HEK293 (cell line): ENCODE measurements around the gene EVC2.

Experiments used
- CTCF ChIA-PET: fragments of 350-600 bp; formaldehyde crosslinking; extraction: SDS; loops from one replicate; lab custom pipeline; 2021; ENCODE audit warnings: antibody characterized with exemption; lab: Yijun Ruan, JAX
- POLR2A ChIA-PET: fragments of 300-600 bp; formaldehyde crosslinking; extraction: SDS; loops from one replicate; lab custom pipeline; 2020; ENCODE audit warnings: antibody characterized with exemption, inconsistent platforms; lab: Yijun Ruan, JAX
- H3K27ac ChIP-seq: fragments of 200-500 bp; sonication (Bioruptor generic); 2 replicates; pipeline ENCODE4 v1.5.1; 2014; ENCODE audit warnings: low read depth, low read length, control low read depth, inconsistent platforms; ENCODE audit errors: extremely low read depth
- H3K36me3 ChIP-seq, 2 experiments: fragments of 200-500 bp in 1 of 2; sonication (Bioruptor generic) in 1 of 2; 1 replicate in 1 of 2; 2 replicates in 1 of 2; pipeline ENCODE4 v1.5.1; 2014 to 2017; ENCODE audit warnings: inconsistent platforms in 2 of 2, low read length in 2 of 2; ENCODE audit not compliant: control insufficient read depth in 2 of 2, insufficient read depth in 1 of 2
- H3K4me1 ChIP-seq: fragments of 200-500 bp; sonication (Bioruptor generic); 2 replicates; pipeline ENCODE4 v1.5.1; 2014; ENCODE audit warnings: mild to moderate bottlenecking, low read length, inconsistent platforms; ENCODE audit not compliant: control insufficient read depth, insufficient read depth
- H3K4me3 ChIP-seq: 2 replicates; pipeline ENCODE4 v1.5.1; 2011; ENCODE audit warnings: low read depth, mild to moderate bottlenecking, control low read depth, low read length, moderate library complexity
- H3K9me3 ChIP-seq: fragments of 200-500 bp; sonication (Bioruptor generic); 2 replicates; pipeline ENCODE4 v1.5.1; 2014; ENCODE audit warnings: low read depth, low read length, inconsistent platforms; ENCODE audit not compliant: control insufficient read depth, insufficient read depth
- BCL11B ChIP-seq: fragments of 450-650 bp; formaldehyde crosslinking; IDR thresholded peaks from 2 replicates; pipeline ENCODE4 v1.5.1; 2016; ENCODE audit warnings: low read depth, missing biosample characterization, missing genetic modification characterization
- FEZF1 ChIP-seq: fragments of 450-650 bp; formaldehyde crosslinking; IDR thresholded peaks from 2 replicates; pipeline ENCODE4 v1.5.1; 2016; ENCODE audit warnings: missing biosample characterization, missing genetic modification characterization
- KLF8 ChIP-seq: fragments of 450-650 bp; formaldehyde crosslinking; IDR thresholded peaks from 2 replicates; pipeline ENCODE4 v1.5.1; 2016; ENCODE audit warnings: missing biosample characterization, missing genetic modification characterization
- MYNN ChIP-seq: fragments of 450-650 bp; formaldehyde crosslinking; IDR thresholded peaks from 2 replicates; pipeline ENCODE4 v1.5.1; 2016; ENCODE audit warnings: missing biosample characterization, missing genetic modification characterization, borderline replicate concordance
- OVOL3 ChIP-seq: fragments of 450-650 bp; formaldehyde crosslinking; IDR thresholded peaks from 2 replicates; pipeline ENCODE4 v1.5.1; 2016; ENCODE audit warnings: missing biosample characterization, missing genetic modification characterization
- RBAK ChIP-seq: fragments of 450-650 bp; formaldehyde crosslinking; IDR thresholded peaks from 2 replicates; pipeline ENCODE4 v1.5.1; 2016; ENCODE audit warnings: missing biosample characterization, missing genetic modification characterization
- SP7 ChIP-seq: fragments of 450-650 bp; formaldehyde crosslinking; IDR thresholded peaks from 2 replicates; pipeline ENCODE4 v1.5.1; 2016; ENCODE audit warnings: missing biosample characterization, missing genetic modification characterization
- ZFP41 ChIP-seq: fragments of 450-650 bp; formaldehyde crosslinking; IDR thresholded peaks from 2 replicates; pipeline ENCODE4 v1.5.1; 2016; ENCODE audit warnings: missing biosample characterization, missing genetic modification characterization, borderline replicate concordance
- ZNF10 ChIP-seq: fragments of 450-650 bp; formaldehyde crosslinking; IDR thresholded peaks from 2 replicates; pipeline ENCODE4 v1.5.1; 2017; ENCODE audit warnings: missing biosample characterization, missing genetic modification characterization
- ZNF221 ChIP-seq: fragments of 450-650 bp; formaldehyde crosslinking; IDR thresholded peaks from 2 replicates; pipeline ENCODE4 v1.5.1; 2017; ENCODE audit warnings: missing biosample characterization, missing genetic modification characterization, borderline replicate concordance
- ZNF248 ChIP-seq: fragments of 450-650 bp; formaldehyde crosslinking; IDR thresholded peaks from 2 replicates; pipeline ENCODE4 v1.5.1; 2017; ENCODE audit warnings: missing biosample characterization, missing genetic modification characterization
- ZNF350 ChIP-seq: fragments of 450-650 bp; formaldehyde crosslinking; IDR thresholded peaks from 2 replicates; pipeline ENCODE4 v1.5.0; 2017; ENCODE audit warnings: missing biosample characterization, mild to moderate bottlenecking, missing genetic modification characterization
- ZNF37A ChIP-seq: fragments of 450-650 bp; IDR thresholded peaks from 2 replicates; pipeline ENCODE4 v1.5.1; 2018; ENCODE audit warnings: missing biosample characterization, missing genetic modification characterization
- ZNF391 ChIP-seq: fragments of 450-650 bp; formaldehyde crosslinking; IDR thresholded peaks from 2 replicates; pipeline ENCODE4 v1.5.1; 2016; ENCODE audit warnings: low read depth, missing biosample characterization, missing genetic modification characterization, borderline replicate concordance
- ZNF791 ChIP-seq: fragments of 450-650 bp; formaldehyde crosslinking; IDR thresholded peaks from 2 replicates; pipeline ENCODE4 v1.5.1; 2016; ENCODE audit warnings: missing biosample characterization, missing genetic modification characterization
- ZNF830 ChIP-seq: fragments of 450-650 bp; IDR thresholded peaks from 2 replicates; pipeline ENCODE4 v1.5.0; 2018; ENCODE audit warnings: missing biosample characterization, missing genetic modification characterization, low read depth, mild to moderate bottlenecking, moderate library complexity
- ZNF837 ChIP-seq: fragments of 450-650 bp; formaldehyde crosslinking; IDR thresholded peaks from 2 replicates; pipeline ENCODE4 v1.5.1; 2016; ENCODE audit warnings: missing biosample characterization, missing genetic modification characterization
- ZSCAN23 ChIP-seq: fragments of 450-650 bp; formaldehyde crosslinking; IDR thresholded peaks from 2 replicates; pipeline ENCODE4 v1.5.1; 2016; ENCODE audit warnings: missing biosample characterization, missing genetic modification characterization
- TF ChIP-seq, protein P1 (sequence below): IDR thresholded peaks from 2 replicates; pipeline ENCODE4 v1.6.1; 2011; ENCODE audit warnings: mild to moderate bottlenecking, low read depth, low read length, borderline replicate concordance
- TF ChIP-seq, protein P2 (sequence below): fragments of 450-650 bp; formaldehyde crosslinking; IDR thresholded peaks from 2 replicates; pipeline ENCODE4 v1.5.1; 2017; ENCODE audit warnings: missing biosample characterization, missing genetic modification characterization
- TF ChIP-seq, protein P3 (sequence below): fragments of 450-650 bp; formaldehyde crosslinking; IDR thresholded peaks from 2 replicates; pipeline ENCODE4 v1.5.1; 2016; ENCODE audit warnings: missing biosample characterization, missing genetic modification characterization

EVC2 gene

DNA sequence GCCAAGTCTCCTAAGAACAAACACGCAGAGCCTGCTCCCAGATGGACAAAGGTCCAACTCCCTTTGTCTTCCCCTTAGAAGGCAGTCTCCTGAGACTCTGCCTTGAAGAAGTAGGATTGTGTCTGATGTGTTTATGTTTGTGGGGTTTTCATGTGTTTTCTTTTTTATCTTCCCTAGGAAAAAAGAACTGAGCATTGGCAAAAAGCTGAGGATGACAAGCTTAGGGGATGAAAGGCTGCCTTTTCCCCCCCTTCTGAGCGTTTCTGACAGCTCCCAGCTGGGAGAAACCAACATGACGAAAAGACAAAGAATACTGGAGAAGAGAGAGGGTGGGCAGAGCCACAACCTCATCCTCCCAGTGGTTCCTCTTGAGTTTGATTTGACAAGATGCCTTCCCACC is 181.1 kb downstream of the EVC2 start:
- TF ChIP-seq ZNF350 (tag by site-specific recombination) (no peak), ZFP41 (tag by site-specific recombination) (no peak), ZNF791 (tag by site-specific recombination) (no peak)
- Histone ChIP-seq H3K27ac (no peak overlapping the region), H3K9me3 (no peaks in the 10 kb centered on the region), H3K4me3 (no peak overlapping the region), H3K36me3 (no peaks in the 10 kb centered on the region), H3K4me1 (no peaks in the 10 kb centered on the region)
- ChIA-PET POLR2A (no interaction called here), CTCF (no interaction called here)

DNA sequence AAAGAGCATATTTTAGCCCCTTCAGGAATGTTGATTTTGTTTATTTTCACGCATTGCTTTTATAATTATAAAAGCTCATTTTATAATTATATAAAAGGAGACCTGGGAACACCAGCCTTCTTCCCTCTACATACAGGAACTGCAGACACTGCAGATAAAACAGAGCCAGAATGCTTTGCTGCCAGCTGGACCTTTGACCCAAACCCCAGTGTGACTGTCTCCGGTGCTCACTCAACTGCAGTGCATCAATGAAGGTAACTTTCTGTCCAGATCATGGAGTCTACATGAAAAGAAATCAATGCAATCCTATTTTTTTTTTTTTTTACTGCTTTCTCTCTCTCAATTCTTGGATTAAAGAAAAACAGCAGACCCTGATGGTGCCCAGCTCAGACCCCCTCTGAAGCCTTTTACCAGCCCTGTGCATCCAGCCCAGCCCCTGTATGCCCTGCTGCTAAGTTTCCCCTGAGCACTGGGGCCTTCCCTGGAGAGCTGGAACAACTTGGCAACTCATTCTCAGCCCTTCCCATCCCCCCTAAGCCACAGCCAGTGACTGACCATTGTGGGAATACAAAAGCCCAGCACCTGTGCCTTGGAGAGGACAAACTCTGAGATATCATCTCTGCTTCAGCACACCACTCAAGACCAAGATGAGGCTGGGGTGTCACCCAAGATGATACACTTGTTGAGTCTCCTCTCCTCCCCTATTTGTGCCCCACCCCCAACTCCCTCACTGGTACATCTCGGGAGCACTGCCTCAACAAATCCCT is 182.1 kb downstream of the EVC2 start:
- H3K4me1 ChIP-seq = no peaks in the 10 kb centered on the region
- TF ChIP-seq KLF8 (tag by site-specific recombination) (no peak), SP7 (tag by site-specific recombination) (no peak)
- CTCF ChIA-PET = interaction anchor here (0.6 kb wide), 1 partner anchor 8 kb away, joined by 3 read pairs; no protein-coding TSS in a partner anchor
- H3K36me3 ChIP-seq = no peaks in the 10 kb centered on the region
- no peaks in the 10 kb centered on the region for H3K9me3 ChIP-seq
- POLR2A ChIA-PET = no interaction called here
- no peak overlapping the region for H3K27ac ChIP-seq
- H3K4me3 ChIP-seq = no peak overlapping the region

DNA sequence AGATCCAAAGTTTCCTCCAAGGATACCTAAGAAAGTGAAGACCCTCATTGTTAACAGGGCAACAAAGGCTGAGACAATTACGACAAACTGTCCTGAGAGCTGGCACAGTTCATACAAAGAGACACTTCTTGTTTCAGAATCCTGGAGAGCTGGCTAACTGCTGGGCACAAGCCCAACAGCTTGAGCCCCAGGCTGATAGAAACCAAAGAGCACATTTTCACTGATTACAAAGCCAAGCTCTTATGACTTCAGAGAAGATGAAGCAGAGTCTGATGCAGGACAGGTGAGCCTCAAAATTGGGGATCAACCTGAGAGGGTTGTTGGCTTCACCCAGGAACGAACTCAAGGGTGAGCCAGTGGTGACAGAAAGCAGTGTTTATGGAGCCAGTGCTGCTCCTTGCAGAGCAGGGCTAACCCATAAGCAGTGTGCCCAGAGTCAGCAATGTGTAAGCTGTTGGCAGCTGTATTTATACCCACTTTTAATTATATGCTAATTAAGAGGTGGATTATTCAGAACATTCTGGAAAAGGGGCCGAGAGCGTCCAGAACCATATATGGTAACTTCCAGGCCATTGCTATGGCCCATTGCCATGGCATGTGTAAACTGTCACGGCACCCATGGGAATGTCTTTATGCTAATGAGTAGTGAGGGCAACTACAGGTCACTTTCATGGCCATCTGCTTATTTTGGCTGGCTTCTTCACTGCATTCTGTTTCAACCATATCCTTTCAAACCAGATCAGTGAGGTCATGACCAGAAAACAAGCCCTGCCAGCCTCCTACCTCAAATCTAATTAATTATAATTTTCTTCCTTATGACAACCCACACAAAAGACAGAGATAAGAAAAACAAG is 183.7 kb downstream of the EVC2 start:
- CTCF ChIA-PET = interaction anchor here (0.6 kb wide), 1 partner anchor 64 kb away, joined by 5 read pairs; no protein-coding TSS in a partner anchor
- Histone ChIP-seq H3K4me1 (no peaks in the 10 kb centered on the region), H3K9me3 (no peaks in the 10 kb centered on the region), H3K4me3 (no peak overlapping the region), H3K27ac (no peak overlapping the region), H3K36me3 (no peaks in the 10 kb centered on the region)
- POLR2A ChIA-PET = no interaction called here
- TF ChIP-seq ZNF830 (no peak), BCL11B (tag by site-specific recombination) (no peak)
- TF ChIP-seq, protein P1, sequence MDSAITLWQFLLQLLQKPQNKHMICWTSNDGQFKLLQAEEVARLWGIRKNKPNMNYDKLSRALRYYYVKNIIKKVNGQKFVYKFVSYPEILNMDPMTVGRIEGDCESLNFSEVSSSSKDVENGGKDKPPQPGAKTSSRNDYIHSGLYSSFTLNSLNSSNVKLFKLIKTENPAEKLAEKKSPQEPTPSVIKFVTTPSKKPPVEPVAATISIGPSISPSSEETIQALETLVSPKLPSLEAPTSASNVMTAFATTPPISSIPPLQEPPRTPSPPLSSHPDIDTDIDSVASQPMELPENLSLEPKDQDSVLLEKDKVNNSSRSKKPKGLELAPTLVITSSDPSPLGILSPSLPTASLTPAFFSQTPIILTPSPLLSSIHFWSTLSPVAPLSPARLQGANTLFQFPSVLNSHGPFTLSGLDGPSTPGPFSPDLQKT = peak; percentile 77; the same call in 1 of the 2 replicates

DNA sequence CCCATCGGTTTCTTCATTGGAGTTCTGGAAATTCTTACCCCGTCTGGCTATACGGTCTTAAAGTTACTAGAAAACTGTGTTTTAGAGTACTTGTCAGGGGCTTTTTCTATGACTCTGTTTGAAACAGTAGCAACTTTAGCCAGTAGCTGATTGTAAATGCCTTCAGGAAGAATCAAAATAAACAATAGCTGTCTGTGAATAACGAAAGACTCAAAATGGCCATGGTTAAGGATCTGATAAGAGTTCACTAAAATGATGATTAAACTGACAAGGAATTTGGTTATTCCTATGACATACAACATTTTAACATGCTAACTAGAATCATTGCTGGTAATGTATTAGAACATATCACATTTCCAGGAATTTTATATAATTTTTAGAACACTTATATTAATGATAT is 191.0 kb downstream of the EVC2 start:
- no peak for TF ChIP-seq FEZF1 (tag by site-specific recombination)
- TF ChIP-seq MYNN = no peak
- TF ChIP-seq ZNF391 = no peak
- TF ChIP-seq OVOL3 = no peak
- TF ChIP-seq, protein P2, sequence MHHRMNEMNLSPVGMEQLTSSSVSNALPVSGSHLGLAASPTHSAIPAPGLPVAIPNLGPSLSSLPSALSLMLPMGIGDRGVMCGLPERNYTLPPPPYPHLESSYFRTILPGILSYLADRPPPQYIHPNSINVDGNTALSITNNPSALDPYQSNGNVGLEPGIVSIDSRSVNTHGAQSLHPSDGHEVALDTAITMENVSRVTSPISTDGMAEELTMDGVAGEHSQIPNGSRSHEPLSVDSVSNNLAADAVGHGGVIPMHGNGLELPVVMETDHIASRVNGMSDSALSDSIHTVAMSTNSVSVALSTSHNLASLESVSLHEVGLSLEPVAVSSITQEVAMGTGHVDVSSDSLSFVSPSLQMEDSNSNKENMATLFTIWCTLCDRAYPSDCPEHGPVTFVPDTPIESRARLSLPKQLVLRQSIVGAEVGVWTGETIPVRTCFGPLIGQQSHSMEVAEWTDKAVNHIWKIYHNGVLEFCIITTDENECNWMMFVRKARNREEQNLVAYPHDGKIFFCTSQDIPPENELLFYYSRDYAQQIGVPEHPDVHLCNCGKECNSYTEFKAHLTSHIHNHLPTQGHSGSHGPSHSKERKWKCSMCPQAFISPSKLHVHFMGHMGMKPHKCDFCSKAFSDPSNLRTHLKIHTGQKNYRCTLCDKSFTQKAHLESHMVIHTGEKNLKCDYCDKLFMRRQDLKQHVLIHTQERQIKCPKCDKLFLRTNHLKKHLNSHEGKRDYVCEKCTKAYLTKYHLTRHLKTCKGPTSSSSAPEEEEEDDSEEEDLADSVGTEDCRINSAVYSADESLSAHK (tag by site-specific recombination) = no peak
- TF ChIP-seq ZNF248 = no peak
- TF ChIP-seq ZNF221 (tag by site-specific recombination) = no peak
- no peak for TF ChIP-seq ZNF37A (tag by site-specific recombination)
- no peak for TF ChIP-seq RBAK (tag by site-specific recombination)
- TF ChIP-seq, protein P3, sequence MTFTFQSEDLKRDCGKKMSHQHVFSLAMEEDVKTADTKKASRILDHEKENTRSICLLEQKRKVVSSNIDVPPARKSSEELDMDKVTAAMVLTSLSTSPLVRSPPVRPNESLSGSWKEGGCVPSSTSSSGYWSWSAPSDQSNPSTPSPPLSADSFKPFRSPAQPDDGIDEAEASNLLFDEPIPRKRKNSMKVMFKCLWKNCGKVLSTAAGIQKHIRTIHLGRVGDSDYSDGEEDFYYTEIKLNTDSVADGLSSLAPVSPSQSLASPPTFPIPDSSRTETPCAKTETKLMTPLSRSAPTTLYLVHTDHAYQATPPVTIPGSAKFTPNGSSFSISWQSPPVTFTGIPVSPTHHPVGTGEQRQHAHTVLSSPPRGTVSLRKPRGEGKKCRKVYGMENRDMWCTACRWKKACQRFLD = no peak
- no peak for TF ChIP-seq ZNF837 (tag by site-specific recombination)
- TF ChIP-seq ZSCAN23 (tag by site-specific recombination) = no peak
- no peak for TF ChIP-seq ZNF10
- TF ChIP-seq, all 188 proteins: peak for 0
- H3K4me1 ChIP-seq = no peaks in the 10 kb centered on the region
- ChIA-PET CTCF (no interaction called here), POLR2A (no interaction called here)
- no peak overlapping the region for H3K27ac ChIP-seq
- H3K9me3 ChIP-seq = no peaks in the 10 kb centered on the region
- no peaks in the 10 kb centered on the region for H3K36me3 ChIP-seq
- no peak overlapping the region for H3K4me3 ChIP-seq
